GM18505 (cell line): ENCODE data around the gene BLVRB.

Experiments
- ATAC-seq: cut with Tn5 transposase; IDR thresholded peaks from one replicate; pipeline ENCODE4 v1.9.1; 2021; ENCODE audit not compliant: unreplicated experiment
- POLR2A ChIP-seq: IDR thresholded peaks from 4 replicates; pipeline ENCODE4 v1.6.1; 2011; ENCODE audit warnings: borderline replicate concordance; ENCODE audit not compliant: insufficient read depth, insufficient read length; ENCODE audit errors: extremely low read depth

Gene BLVRB

DNA sequence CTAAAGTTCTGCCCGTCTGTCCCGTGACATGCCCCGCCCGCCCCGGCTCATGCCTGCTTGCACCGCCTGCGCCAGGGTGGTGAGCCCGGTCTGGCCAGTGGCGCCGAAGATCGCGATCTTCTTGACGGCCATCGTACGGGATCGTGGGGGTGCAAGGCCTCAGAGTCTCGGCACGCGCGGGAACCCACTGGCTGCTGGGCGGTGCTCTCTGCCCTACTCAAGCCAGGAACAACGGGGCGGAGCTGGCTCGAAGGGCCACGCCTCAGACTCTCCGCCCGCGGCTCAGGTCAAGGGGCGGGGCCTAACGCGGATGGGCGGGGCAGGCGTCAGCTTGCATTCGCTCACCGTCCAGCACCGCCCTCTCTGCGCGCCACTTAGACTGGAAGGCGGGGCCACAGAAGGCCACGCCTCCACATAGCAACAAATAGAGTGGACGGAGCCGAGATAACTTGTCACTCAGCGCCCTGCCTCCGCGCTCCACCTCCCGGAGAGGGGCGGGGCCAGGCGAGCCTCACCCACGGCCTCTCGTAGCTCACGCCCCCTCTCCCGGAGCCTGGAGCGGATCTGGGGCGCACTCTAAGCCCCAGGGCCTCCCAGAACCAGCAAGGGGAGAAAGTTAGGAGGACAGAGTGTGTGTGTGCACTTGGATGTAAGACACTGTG, at the start of gene BLVRB:
TSS of gene BLVRB (minus strand) at position 189 of the 662 bp plus-strand sequence. CDS start at position 132, 57 bp downstream.
- peak; percentile 80 for ATAC-seq
- peak; percentile 69 for TF ChIP-seq POLR2A

GRCh38 chr19:40513741-40514315, 48.3 kb upstream of the BLVRB start:
- TF ChIP-seq POLR2A = no peak
- no peak for ATAC-seq

GRCh38 chr19:40513345-40513678, 47.8 kb upstream of the BLVRB start:
- TF ChIP-seq POLR2A = no peak
- ATAC-seq = no peak

GRCh38 chr19:40512473-40513344, 47.2 kb upstream of the BLVRB start:
- no peak for ATAC-seq
- no peak for TF ChIP-seq POLR2A

DNA sequence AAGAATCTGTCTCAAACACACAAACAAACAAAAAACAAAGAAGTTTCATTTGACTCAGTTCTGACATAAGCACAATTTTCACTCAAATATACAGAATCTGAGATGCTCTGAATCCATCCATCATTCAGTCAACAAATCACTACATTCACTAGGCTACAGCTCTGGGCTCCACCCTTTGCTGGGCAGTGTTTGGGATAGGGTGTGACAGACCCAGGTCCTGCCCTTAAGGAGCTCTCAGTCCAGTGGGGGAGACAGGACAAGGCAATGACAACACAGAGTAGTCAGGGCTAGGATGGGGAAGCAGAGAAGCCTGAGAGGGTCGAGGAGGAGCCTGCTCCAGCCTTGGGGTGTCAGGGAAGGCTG, 46.5 kb upstream of the BLVRB start:
- TF ChIP-seq POLR2A = no peak
- ATAC-seq = no peak

- TF ChIP-seq POLR2A = no peak
- no peak for ATAC-seq
Observed at GRCh38 chr19:40511487-40511886, 45.9 kb upstream of the BLVRB start.

GRCh38 chr19:40510526-40511115, 45.1 kb upstream of the BLVRB start:
- TF ChIP-seq POLR2A = no peak
- ATAC-seq = no peak

DNA sequence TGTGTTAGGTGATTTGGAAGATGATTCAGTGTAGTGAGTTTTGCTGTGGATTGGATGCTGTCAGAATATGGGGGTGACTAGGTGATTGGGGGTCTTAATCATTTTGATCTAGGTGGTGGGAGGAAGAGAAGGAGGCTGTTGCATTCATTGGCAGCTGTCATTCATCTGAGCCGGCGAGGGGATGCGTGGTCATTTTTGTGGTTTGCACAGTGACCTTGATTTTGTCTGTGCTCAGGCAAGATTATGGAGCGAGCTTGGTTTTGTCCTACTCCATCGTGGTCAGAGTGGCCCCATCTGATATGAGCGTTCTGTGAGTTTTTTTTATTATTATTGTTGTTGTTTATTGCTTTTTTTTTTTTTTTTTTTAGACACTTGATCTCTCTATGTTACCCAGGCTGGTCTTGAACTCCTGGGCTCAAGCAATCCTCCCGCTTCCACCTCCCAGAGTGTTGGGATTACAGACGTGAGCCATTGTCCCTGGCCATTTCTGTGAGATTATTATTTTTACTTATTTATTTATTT, 43.3 kb upstream of the BLVRB start:
- ATAC-seq = no peak
- no peak for TF ChIP-seq POLR2A

- ATAC-seq = no peak
- TF ChIP-seq POLR2A = no peak
Observed at GRCh38 chr19:40507892-40508291, 42.3 kb upstream of the BLVRB start.

DNA sequence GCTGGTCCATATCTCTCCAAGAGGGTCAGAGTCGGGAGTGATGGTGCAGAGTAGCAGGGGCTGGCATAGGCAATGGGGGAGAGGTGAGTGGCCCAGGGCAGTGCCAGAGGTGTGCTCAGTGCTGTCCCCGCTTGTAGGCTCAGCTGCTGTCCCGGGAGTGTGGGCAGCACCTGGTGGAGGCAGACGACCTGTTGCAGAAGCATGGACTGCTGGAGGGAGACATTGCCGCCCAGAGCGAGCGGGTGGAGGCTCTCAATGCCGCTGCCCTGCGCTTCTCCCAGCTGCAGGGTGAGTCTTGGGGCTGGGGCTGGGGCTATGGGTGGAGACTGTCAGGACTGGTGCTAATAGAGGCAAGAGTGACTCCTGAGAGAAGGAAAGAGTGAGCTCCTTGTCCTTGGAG, 40.6 kb upstream of the BLVRB start:
- ATAC-seq = no peak
- TF ChIP-seq POLR2A = no peak

GRCh38 chr19:40503320-40503695, 37.8 kb upstream of the BLVRB start:
- no peak for ATAC-seq
- no peak for TF ChIP-seq POLR2A

DNA sequence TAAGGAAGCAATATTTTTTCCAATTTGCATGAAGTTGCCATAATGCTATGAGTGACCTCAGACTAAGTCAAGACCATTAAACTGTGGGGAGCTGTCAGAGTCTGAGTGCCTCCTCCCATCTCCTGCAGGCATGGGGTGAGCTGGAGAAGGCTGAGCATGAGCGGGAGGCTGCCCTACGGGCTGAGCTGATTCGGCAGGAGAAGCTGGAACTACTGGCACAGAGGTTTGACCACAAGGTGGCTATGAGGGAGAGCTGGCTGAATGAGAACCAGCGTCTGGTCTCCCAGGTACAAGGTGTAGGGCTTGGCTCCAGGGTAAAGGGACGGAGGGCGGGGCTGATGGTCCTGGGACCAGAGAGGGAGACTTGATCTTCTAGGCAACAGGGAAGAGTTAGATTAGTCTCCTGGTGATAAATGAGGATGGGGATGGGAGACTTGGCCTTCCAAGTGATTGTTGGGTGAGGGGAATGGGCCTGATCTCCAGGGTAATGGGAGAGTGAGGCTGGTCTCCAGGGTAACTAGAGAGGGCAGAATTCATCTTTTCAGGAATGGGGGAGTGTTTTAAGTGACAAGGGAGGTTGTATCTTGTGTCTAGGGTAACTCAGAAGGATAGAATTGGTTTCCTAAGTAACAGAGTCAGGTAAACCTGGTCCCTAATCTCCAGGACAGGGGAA, 37.2 kb upstream of the BLVRB start:
- TF ChIP-seq POLR2A = no peak
- ATAC-seq = no peak

- TF ChIP-seq POLR2A = no peak
- ATAC-seq = no peak
Observed at GRCh38 chr19:40502081-40502480, 36.5 kb upstream of the BLVRB start.
